Measurements from ENCODE around the gene MZT2B. TPM values are rescaled to one million over a fixed set of nuclear protein-coding genes. Genes with fewer than 3 reads are reported as not detected.
"Not testable (repeated sequence)": the region's sequence is repeated elsewhere in the genome, so short reads cannot be mapped to it uniquely, and the experiment has no call there.

Gene MZT2B
- polyA plus RNA-seq, 1 of the 3 experiments (the other 2 are of a cell fraction), result 222 TPM

- H3K27me3 ChIP-seq (ENCODE audit: insufficient read depth); H4K20me1 ChIP-seq (ENCODE audit: insufficient read depth); H3K27ac ChIP-seq (ENCODE audit: low read depth in 2 of 2, low read length in 1 of 2); H3K9ac ChIP-seq; DNase-seq; H2AFZ ChIP-seq (ENCODE audit: low read depth); H3K79me2 ChIP-seq (ENCODE audit: insufficient read depth); H3K9me2 ChIP-seq; H3K36me3 ChIP-seq (replicated peaks in 1 of 2; ENCODE audit: control insufficient read depth in 1 of 2, insufficient read depth in 2 of 2, low read length in 1 of 2); H3K9me3 ChIP-seq; H3K4me3 ChIP-seq (ENCODE audit: low read depth in 2 of 2, low read length in 1 of 2); POLR2A ChIA-PET; H3K4me1 ChIP-seq (ENCODE audit: control insufficient read depth in 1 of 2, insufficient read depth in 2 of 2, low read depth in 1 of 2, low read length in 1 of 2); H3K4me2 ChIP-seq; CTCF ChIA-PET; H3F3A ChIP-seq (replicated peaks; ENCODE audit: insufficient read depth): not testable (repeated sequence)
- WGBS (ENCODE audit: low lambda C conversion rate), result 87% methylated on average over 46 of the region's 69 CpGs
These were observed 46.6 kb downstream of the MZT2B start for GRCh38 chr2:130228467-130229160.

- WGBS (ENCODE audit: low lambda C conversion rate), result 92% methylated on average over 35 of the region's 48 CpGs
- not testable (repeated sequence) for H3K4me2 ChIP-seq
These were observed 47.1 kb downstream of the MZT2B start for GRCh38 chr2:130229161-130229510.

GRCh38 chr2:130230376-130230775 lies 48.3 kb downstream of the MZT2B start:
- CTCF ChIA-PET; H3K9me3 ChIP-seq; H2AFZ ChIP-seq (ENCODE audit: low read depth); H3K27ac ChIP-seq (ENCODE audit: low read depth in 2 of 2, low read length in 1 of 2); H3K4me2 ChIP-seq; H3K4me1 ChIP-seq (ENCODE audit: control insufficient read depth in 1 of 2, insufficient read depth in 2 of 2, low read depth in 1 of 2, low read length in 1 of 2); H3K9me2 ChIP-seq; H3K36me3 ChIP-seq (replicated peaks in 1 of 2; ENCODE audit: control insufficient read depth in 1 of 2, insufficient read depth in 2 of 2, low read length in 1 of 2); H3K9ac ChIP-seq; H3F3A ChIP-seq (replicated peaks; ENCODE audit: insufficient read depth); H3K79me2 ChIP-seq (ENCODE audit: insufficient read depth); POLR2A ChIA-PET; H3K27me3 ChIP-seq (ENCODE audit: insufficient read depth); H3K4me3 ChIP-seq (ENCODE audit: low read depth in 2 of 2, low read length in 1 of 2); DNase-seq; H4K20me1 ChIP-seq (ENCODE audit: insufficient read depth): not testable (repeated sequence)
- 80% methylated on average over 9 of the region's 18 CpGs for WGBS (ENCODE audit: low lambda C conversion rate)

More at GRCh38 chr2:130229161-130229510, 47.1 kb downstream of the MZT2B start:
- H3K9me2 ChIP-seq; CTCF ChIA-PET; H3F3A ChIP-seq (replicated peaks; ENCODE audit: insufficient read depth); H3K79me2 ChIP-seq (ENCODE audit: insufficient read depth); H2AFZ ChIP-seq (ENCODE audit: low read depth); POLR2A ChIA-PET; DNase-seq; H3K36me3 ChIP-seq (replicated peaks in 1 of 2; ENCODE audit: control insufficient read depth in 1 of 2, insufficient read depth in 2 of 2, low read length in 1 of 2); H3K4me3 ChIP-seq (ENCODE audit: low read depth in 2 of 2, low read length in 1 of 2); H3K9ac ChIP-seq; H3K4me1 ChIP-seq (ENCODE audit: control insufficient read depth in 1 of 2, insufficient read depth in 2 of 2, low read depth in 1 of 2, low read length in 1 of 2); H4K20me1 ChIP-seq (ENCODE audit: insufficient read depth); H3K27ac ChIP-seq (ENCODE audit: low read depth in 2 of 2, low read length in 1 of 2); H3K9me3 ChIP-seq; H3K27me3 ChIP-seq (ENCODE audit: insufficient read depth): not testable (repeated sequence)

GRCh38 chr2:130230907-130231306 lies 48.8 kb downstream of the MZT2B start:
- H3K9ac ChIP-seq; H3K9me2 ChIP-seq; H3K4me3 ChIP-seq (ENCODE audit: low read depth in 2 of 2, low read length in 1 of 2); H3K27ac ChIP-seq (ENCODE audit: low read depth in 2 of 2, low read length in 1 of 2); H3K36me3 ChIP-seq (replicated peaks in 1 of 2; ENCODE audit: control insufficient read depth in 1 of 2, insufficient read depth in 2 of 2, low read length in 1 of 2); H3K9me3 ChIP-seq; H3K4me1 ChIP-seq (ENCODE audit: control insufficient read depth in 1 of 2, insufficient read depth in 2 of 2, low read depth in 1 of 2, low read length in 1 of 2); H3K79me2 ChIP-seq (ENCODE audit: insufficient read depth); H3K27me3 ChIP-seq (ENCODE audit: insufficient read depth); H4K20me1 ChIP-seq (ENCODE audit: insufficient read depth); DNase-seq; H3F3A ChIP-seq (replicated peaks; ENCODE audit: insufficient read depth); POLR2A ChIA-PET; H3K4me2 ChIP-seq; CTCF ChIA-PET; H2AFZ ChIP-seq (ENCODE audit: low read depth): not testable (repeated sequence)
- 60% methylated on average over 4 of the region's 15 CpGs for WGBS (ENCODE audit: low lambda C conversion rate)

Data from SK-N-SH (cell line).